ENCODE results near the gene BCL2L13. TPM values are rescaled to one million over a fixed set of nuclear protein-coding genes. Genes with fewer than 3 reads are reported as not detected.
"Not testable (repeated sequence)": the region's sequence is repeated elsewhere in the genome, so short reads cannot be mapped to it uniquely, and the experiment has no call there.

Gene BCL2L13
- total RNA-seq, 2 donors from 2014 or later = 19.8 to 35.0 TPM

GRCh38 chr22:17638182-17638431 is 450 bp upstream of the BCL2L13 start:
- H3K27me3 ChIP-seq = no peaks in the 10 kb centered on the region
- H3K27ac ChIP-seq = peak overlapping the region; percentile 97 to 99 (median 98)
- peaks cover 21% of the 10 kb centered on the region for H3K4me1 ChIP-seq
- intact Hi-C loops (cut with DNase I) = no loop called here
- ATAC-seq = peak; percentile 46
- DNase-seq = no peak
- H3K9me3 ChIP-seq = no peaks in the 10 kb centered on the region
- H3K4me3 ChIP-seq = peak overlapping the region; percentile 74 to 76
- 0 to 3% methylated on average over 7 to 10 of the region's 10 CpGs for WGBS, 2 donors
- no peak for TF ChIP-seq POLR2A (IDR thresholded peaks at IDR 0.05)
- peak in 1 of 7 experiments; percentile 3 for TF ChIP-seq CTCF (IDR thresholded peaks at IDR 0.05)
- H3K36me3 ChIP-seq (replicated peaks in 1 of 2; ENCODE audit: insufficient read depth in 1 of 2, low read depth in 2 of 2) = no peaks in the 10 kb centered on the region

DNA sequence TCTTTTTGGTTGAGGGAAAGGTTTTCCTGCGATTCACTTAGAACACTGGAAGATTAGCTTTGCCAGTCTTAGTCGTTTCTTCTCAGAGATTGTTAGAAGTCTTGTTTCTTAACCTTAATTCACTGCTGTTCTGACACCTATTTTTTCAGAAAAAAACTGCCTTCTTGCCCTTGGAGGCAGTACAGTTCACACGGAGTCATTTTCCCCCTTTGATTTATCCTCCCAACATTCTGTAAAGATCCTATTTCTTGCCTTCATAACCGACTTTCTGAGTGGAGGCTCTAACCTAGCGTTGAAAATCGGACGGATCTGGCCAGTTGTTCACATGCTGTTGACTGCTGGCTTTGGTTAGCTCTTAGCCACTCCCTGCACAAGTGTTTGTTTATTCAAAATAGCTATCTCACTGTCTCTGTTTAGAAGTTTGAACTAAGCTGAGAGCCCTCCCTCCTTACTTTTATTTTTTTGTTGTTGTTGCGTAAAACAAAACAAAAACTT is 737 bp downstream of the BCL2L13 start:
- H3K27me3 ChIP-seq = no peaks in the 10 kb centered on the region
- H3K36me3 ChIP-seq (replicated peaks in 1 of 2; ENCODE audit: insufficient read depth in 1 of 2, low read depth in 2 of 2) = no peaks in the 10 kb centered on the region
- H3K4me3 ChIP-seq = peak overlapping the region; percentile 74 to 76
- intact Hi-C loops (cut with DNase I) = no loop called here
- H3K9me3 ChIP-seq = no peaks in the 10 kb centered on the region
- ATAC-seq (peak; percentile 33), DNase-seq (peak; percentile 32 to 56 (median 36))
- H3K4me1 ChIP-seq = peaks cover 21% of the 10 kb centered on the region
- TF ChIP-seq POLR2A (IDR thresholded peaks at IDR 0.05) = no peak
- 2 to 3% methylated on average over 8 of the region's 8 CpGs for WGBS, 2 donors
- peak overlapping the region; percentile 97 to 99 (median 98) for H3K27ac ChIP-seq

DNA sequence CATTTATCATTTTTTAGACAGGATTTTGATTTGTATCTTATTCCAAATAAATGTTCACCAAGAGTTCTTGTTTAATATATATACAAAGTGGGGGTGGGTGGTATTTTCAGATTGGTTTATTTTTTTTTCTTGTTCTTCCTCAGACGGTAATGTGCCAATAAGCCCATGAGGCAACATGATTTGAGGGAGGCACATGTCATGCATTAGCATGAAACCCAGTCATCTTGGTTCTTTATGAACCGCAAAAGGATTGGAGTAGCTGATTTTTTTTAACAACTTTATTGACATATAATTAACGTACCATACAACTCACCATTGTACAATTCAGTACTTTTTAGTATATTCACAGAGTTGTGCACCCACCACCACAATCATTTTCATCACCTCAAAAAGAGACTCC is 2.7 kb downstream of the BCL2L13 start:
- TF ChIP-seq CTCF (IDR thresholded peaks at IDR 0.05) (no peak), POLR2A (IDR thresholded peaks at IDR 0.05) (no peak)
- H3K27ac ChIP-seq = no peak overlapping the region
- no peak for DNase-seq
- no peaks in the 10 kb centered on the region for H3K9me3 ChIP-seq
- ATAC-seq = no peak
- intact Hi-C loops (cut with DNase I) = no loop called here
- no peaks in the 10 kb centered on the region for H3K27me3 ChIP-seq
- WGBS, 2 donors = 41 to 61% methylated on average over 3 of the region's 3 CpGs
- H3K4me3 ChIP-seq = no peak overlapping the region
- H3K4me1 ChIP-seq = peaks cover 21% of the 10 kb centered on the region
- no peaks in the 10 kb centered on the region for H3K36me3 ChIP-seq (replicated peaks in 1 of 2; ENCODE audit: insufficient read depth in 1 of 2, low read depth in 2 of 2)

- peaks cover 20% of the 10 kb centered on the region for H3K4me1 ChIP-seq
- DNase-seq; H3K36me3 ChIP-seq (replicated peaks in 1 of 2; ENCODE audit: insufficient read depth in 1 of 2, low read depth in 2 of 2); H3K27ac ChIP-seq; ATAC-seq; H3K4me3 ChIP-seq; intact Hi-C loops (cut with DNase I); H3K27me3 ChIP-seq; H3K9me3 ChIP-seq: not testable (repeated sequence)
- WGBS, 2 donors = 83 to 97% methylated on average over 4 of the region's 4 CpGs
Measured at GRCh38 chr22:17642357-17642756, 3.8 kb downstream of the BCL2L13 start.

- no peak for TF ChIP-seq POLR2A (IDR thresholded peaks at IDR 0.05)
- intact Hi-C loops (cut with DNase I) = no loop called here
- WGBS, 2 donors = 92 to 94% methylated on average over 5 of the region's 5 CpGs
- DNase-seq (no peak), ATAC-seq (no peak)
- Histone ChIP-seq H3K27me3 (no peaks in the 10 kb centered on the region), H3K4me1 (no peaks in the 10 kb centered on the region), H3K9me3 (no peaks in the 10 kb centered on the region), H3K36me3 (replicated peaks in 1 of 2; ENCODE audit: insufficient read depth in 1 of 2, low read depth in 2 of 2) (no peaks in the 10 kb centered on the region), H3K4me3 (no peak overlapping the region), H3K27ac (no peak overlapping the region)
Measured at GRCh38 chr22:17647452-17647851, 8.9 kb downstream of the BCL2L13 start.

GRCh38 chr22:17647991-17648390 is 9.4 kb downstream of the BCL2L13 start:
- DNase-seq (no peak), ATAC-seq (no peak)
- Histone ChIP-seq H3K9me3 (no peaks in the 10 kb centered on the region), H3K27ac (no peak overlapping the region), H3K4me1 (no peaks in the 10 kb centered on the region), H3K27me3 (no peaks in the 10 kb centered on the region), H3K36me3 (replicated peaks in 1 of 2; ENCODE audit: insufficient read depth in 1 of 2, low read depth in 2 of 2) (no peaks in the 10 kb centered on the region), H3K4me3 (no peak overlapping the region)
- TF ChIP-seq POLR2A (IDR thresholded peaks at IDR 0.05) = no peak
- no peak for TF ChIP-seq CTCF (IDR thresholded peaks at IDR 0.05)
- intact Hi-C loops (cut with DNase I) = no loop called here
- WGBS, 2 donors = 84 to 92% methylated on average over 5 of the region's 5 CpGs
